ENCODE measurements around the gene CD200R1.

The CD200R1 gene

DNA sequence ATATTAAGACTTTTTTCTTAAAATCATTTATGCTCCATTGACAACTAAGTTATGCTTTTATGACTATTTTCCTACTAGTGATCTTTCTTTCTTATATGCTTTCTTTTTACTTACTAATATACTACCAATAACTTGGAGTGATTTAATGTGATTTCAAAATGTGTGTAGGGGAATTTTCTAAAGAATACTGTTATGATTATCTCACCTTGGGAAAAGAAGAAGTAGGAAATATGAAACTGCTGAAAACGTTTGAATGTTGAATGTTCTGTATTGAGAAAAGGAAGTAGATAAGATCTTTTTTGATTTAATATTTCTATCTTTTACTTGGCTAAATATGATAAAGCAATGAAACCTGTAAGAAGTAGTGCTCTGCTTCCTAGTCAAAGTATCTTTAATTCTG, 7.8 kb upstream of the CD200R1 start:
- Histone ChIP-seq H4K20me1 (ENCODE audit: insufficient read depth, low read length) (no peaks in the 10 kb centered on the region), H3K27me3 (ENCODE audit: insufficient read depth, low read length, poor library complexity) (no peaks in the 10 kb centered on the region), H3K4me2 (ENCODE audit: insufficient read depth, low read length) (no peak overlapping the region), H3K9me3 (ENCODE audit: insufficient read depth, low read length, severe bottlenecking) (no peaks in the 10 kb centered on the region), H2AFZ (ENCODE audit: low read depth, low read length) (no peak overlapping the region), H3K4me3 (ENCODE audit: low read depth in 1 of 2, low read length in 2 of 2) (no peak overlapping the region), H3K27ac (ENCODE audit: low read length) (no peak overlapping the region), H3K9ac (ENCODE audit: low read depth, low read length) (no peak overlapping the region), H3K79me2 (ENCODE audit: insufficient read depth, low read length) (no peaks in the 10 kb centered on the region), H3K36me3 (ENCODE audit: insufficient read depth, low read length) (no peaks in the 10 kb centered on the region), H3K4me1 (ENCODE audit: insufficient read depth, low read length) (no peaks in the 10 kb centered on the region)
- DNase-seq (no peak), ATAC-seq (ENCODE audit: insufficient read depth, low read depth) (no peak)
- TF ChIP-seq, protein P1, sequence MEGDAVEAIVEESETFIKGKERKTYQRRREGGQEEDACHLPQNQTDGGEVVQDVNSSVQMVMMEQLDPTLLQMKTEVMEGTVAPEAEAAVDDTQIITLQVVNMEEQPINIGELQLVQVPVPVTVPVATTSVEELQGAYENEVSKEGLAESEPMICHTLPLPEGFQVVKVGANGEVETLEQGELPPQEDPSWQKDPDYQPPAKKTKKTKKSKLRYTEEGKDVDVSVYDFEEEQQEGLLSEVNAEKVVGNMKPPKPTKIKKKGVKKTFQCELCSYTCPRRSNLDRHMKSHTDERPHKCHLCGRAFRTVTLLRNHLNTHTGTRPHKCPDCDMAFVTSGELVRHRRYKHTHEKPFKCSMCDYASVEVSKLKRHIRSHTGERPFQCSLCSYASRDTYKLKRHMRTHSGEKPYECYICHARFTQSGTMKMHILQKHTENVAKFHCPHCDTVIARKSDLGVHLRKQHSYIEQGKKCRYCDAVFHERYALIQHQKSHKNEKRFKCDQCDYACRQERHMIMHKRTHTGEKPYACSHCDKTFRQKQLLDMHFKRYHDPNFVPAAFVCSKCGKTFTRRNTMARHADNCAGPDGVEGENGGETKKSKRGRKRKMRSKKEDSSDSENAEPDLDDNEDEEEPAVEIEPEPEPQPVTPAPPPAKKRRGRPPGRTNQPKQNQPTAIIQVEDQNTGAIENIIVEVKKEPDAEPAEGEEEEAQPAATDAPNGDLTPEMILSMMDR (IDR thresholded peaks at IDR 0.05; ENCODE audit: borderline replicate concordance, extremely low read depth, low read length, poor library complexity, severe bottlenecking), result no peak
- TF ChIP-seq EZH2 (IDR thresholded peaks at IDR 0.05; ENCODE audit: borderline replicate concordance, low read depth, low read length, severe bottlenecking), result no peak

DNA sequence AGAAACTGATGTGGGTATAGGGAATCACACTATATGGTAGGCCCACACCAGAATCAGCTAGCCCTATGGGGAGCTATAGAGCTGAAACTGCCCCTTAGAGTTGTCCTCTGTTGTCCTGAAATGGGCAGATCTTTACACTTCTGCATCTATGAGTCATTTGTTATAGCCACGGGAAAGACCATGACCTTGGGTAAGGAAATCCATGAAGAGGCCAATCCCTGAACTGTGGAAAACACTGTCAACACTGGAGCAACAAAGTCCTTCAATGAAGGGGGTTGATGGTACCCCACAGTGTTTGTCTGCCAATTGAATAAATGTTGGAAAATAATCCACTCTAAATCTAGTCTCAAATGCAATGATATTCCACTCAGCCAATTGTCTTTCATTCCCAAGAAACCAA, 5.2 kb upstream of the CD200R1 start:
- TF ChIP-seq EZH2 (IDR thresholded peaks at IDR 0.05; ENCODE audit: borderline replicate concordance, low read depth, low read length, severe bottlenecking), result no peak
- TF ChIP-seq, protein P1 (IDR thresholded peaks at IDR 0.05; ENCODE audit: borderline replicate concordance, extremely low read depth, low read length, poor library complexity, severe bottlenecking), result no peak
- no peak for DNase-seq
- Histone ChIP-seq H3K27me3 (ENCODE audit: insufficient read depth, low read length, poor library complexity) (no peaks in the 10 kb centered on the region), H3K9ac (ENCODE audit: low read depth, low read length) (no peak overlapping the region), H2AFZ (ENCODE audit: low read depth, low read length) (no peak overlapping the region), H3K4me2 (ENCODE audit: insufficient read depth, low read length) (no peak overlapping the region), H3K4me3 (ENCODE audit: low read depth in 1 of 2, low read length in 2 of 2) (no peak overlapping the region), H3K36me3 (ENCODE audit: insufficient read depth, low read length) (no peaks in the 10 kb centered on the region), H3K4me1 (ENCODE audit: insufficient read depth, low read length) (no peaks in the 10 kb centered on the region), H4K20me1 (ENCODE audit: insufficient read depth, low read length) (no peaks in the 10 kb centered on the region), H3K9me3 (ENCODE audit: insufficient read depth, low read length, severe bottlenecking) (no peaks in the 10 kb centered on the region), H3K27ac (ENCODE audit: low read length) (no peak overlapping the region), H3K79me2 (ENCODE audit: insufficient read depth, low read length) (no peaks in the 10 kb centered on the region)
- no peak for ATAC-seq (ENCODE audit: insufficient read depth, low read depth)

DNA sequence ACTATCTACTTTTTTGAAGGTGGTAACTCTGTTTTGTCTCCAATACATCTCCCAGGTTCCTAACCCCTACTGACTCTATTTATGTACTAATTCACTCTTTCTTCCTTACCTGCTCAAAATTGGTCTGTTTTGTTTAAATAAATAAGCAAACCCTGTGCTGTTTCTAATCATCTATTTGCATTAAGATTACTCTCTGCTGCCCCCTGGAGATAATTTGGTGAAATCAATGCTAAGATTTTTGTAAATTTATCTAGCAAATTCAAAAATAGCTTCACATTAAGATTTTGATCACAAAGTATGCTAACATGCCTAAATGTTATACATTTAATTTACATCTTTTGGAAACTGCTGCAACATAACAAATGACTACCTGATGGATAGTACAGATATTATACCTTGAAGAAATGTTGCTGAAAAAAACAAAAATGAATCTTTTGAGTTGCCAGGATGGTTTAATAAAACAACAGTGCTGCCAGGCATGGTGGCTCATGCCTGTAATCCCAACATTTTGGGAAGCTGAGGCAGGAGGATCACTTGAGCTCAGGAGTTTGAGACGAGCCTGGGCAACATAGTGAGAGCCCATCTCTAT, 4.4 kb upstream of the CD200R1 start:
- H3K4me2 ChIP-seq (ENCODE audit: insufficient read depth, low read length), result no peak overlapping the region
- H3K4me3 ChIP-seq (ENCODE audit: low read depth in 1 of 2, low read length in 2 of 2), result no peak overlapping the region
- H3K9ac ChIP-seq (ENCODE audit: low read depth, low read length), result no peak overlapping the region
- no peaks in the 10 kb centered on the region for H3K79me2 ChIP-seq (ENCODE audit: insufficient read depth, low read length)
- no peak overlapping the region for H2AFZ ChIP-seq (ENCODE audit: low read depth, low read length)
- no peaks in the 10 kb centered on the region for H3K27me3 ChIP-seq (ENCODE audit: insufficient read depth, low read length, poor library complexity)
- ATAC-seq (ENCODE audit: insufficient read depth, low read depth) (peak; percentile 50; the same call in 1 of the 3 replicates), DNase-seq (no peak)
- no peaks in the 10 kb centered on the region for H3K9me3 ChIP-seq (ENCODE audit: insufficient read depth, low read length, severe bottlenecking)
- no peak for TF ChIP-seq EZH2 (IDR thresholded peaks at IDR 0.05; ENCODE audit: borderline replicate concordance, low read depth, low read length, severe bottlenecking)
- TF ChIP-seq, protein P1 (IDR thresholded peaks at IDR 0.05; ENCODE audit: borderline replicate concordance, extremely low read depth, low read length, poor library complexity, severe bottlenecking), result peak; percentile 71
- no peaks in the 10 kb centered on the region for H3K36me3 ChIP-seq (ENCODE audit: insufficient read depth, low read length)
- H4K20me1 ChIP-seq (ENCODE audit: insufficient read depth, low read length), result no peaks in the 10 kb centered on the region
- H3K27ac ChIP-seq (ENCODE audit: low read length), result no peak overlapping the region
- no peaks in the 10 kb centered on the region for H3K4me1 ChIP-seq (ENCODE audit: insufficient read depth, low read length)

Measured in DND-41 (cell line).